ENCODE measurements around the gene MBTPS1. TPM values are rescaled to one million over a fixed set of nuclear protein-coding genes. Genes with fewer than 3 reads are reported as not detected.

The MBTPS1 gene
- total and polyA plus RNA-seq, 10 of the 15 experiments (the other 5 are each of a cell fraction or from before 2014, with no cell fraction given), result 1.3 to 43.9 (median 35.2) TPM

GRCh38 chr16:84033251-84034195 is 83.2 kb downstream of the MBTPS1 start (continued):
- no peak for TF ChIP-seq PAX5 (IDR thresholded peaks at IDR 0.05; ENCODE audit: borderline replicate concordance, low read depth, low read length)
- no peak for TF ChIP-seq BCLAF1 (IDR thresholded peaks at IDR 0.05)

GRCh38 chr16:84032458-84033178 is 84.1 kb downstream of the MBTPS1 start:
- H3K27ac ChIP-seq (ENCODE audit: control insufficient read depth, insufficient read depth), result no peak overlapping the region
- H3K79me2 ChIP-seq (ENCODE audit: control insufficient read depth, insufficient read depth, low read length), result no peaks in the 10 kb centered on the region
- no peak for DNase-seq (ENCODE audit: low read depth, low spot score)
- in situ Hi-C loops (cut with MboI), result no loop called here
- no peak overlapping the region for H3K4me2 ChIP-seq (ENCODE audit: control insufficient read depth, insufficient read depth)
- ChIA-PET RAD21 (ENCODE audit: unreplicated experiment) (no interaction called here), CTCF (no interaction called here), POLR2A (no interaction called here), SMC1A (ENCODE audit: uncharacterized antibody, unreplicated experiment) (no interaction called here)
- FAIRE-seq, result no peak
- 46% methylated on average over 15 of the region's 15 CpGs for WGBS (ENCODE audit: insufficient coverage, insufficient replicate concordance, low lambda C conversion rate, missing lambda C conversion rate)
- no peaks in the 10 kb centered on the region for H3K9me3 ChIP-seq (replicated peaks; ENCODE audit: control insufficient read depth, insufficient read depth, low read length)
- no peaks in the 10 kb centered on the region for H3K36me3 ChIP-seq (ENCODE audit: control insufficient read depth in 2 of 2, insufficient read depth in 2 of 2, low read length in 1 of 2)
- H3K27me3 ChIP-seq (replicated peaks in 1 of 2; ENCODE audit: control insufficient read depth in 2 of 2, insufficient read depth in 2 of 2, low read length in 1 of 2), result no peaks in the 10 kb centered on the region; a peak in 1 of 4 replicates
- no peaks in the 10 kb centered on the region for H4K20me1 ChIP-seq (ENCODE audit: control insufficient read depth, insufficient read depth)
- intact Hi-C loops (cut with micrococcal nuclease; ENCODE audit: unreplicated experiment), result no loop called here
- H3K9ac ChIP-seq (ENCODE audit: control insufficient read depth, insufficient read depth, low read length), result no peak overlapping the region
- no peaks in the 10 kb centered on the region for H3K4me1 ChIP-seq (ENCODE audit: control insufficient read depth, insufficient read depth, low read length)
- no peak overlapping the region for H3K4me3 ChIP-seq
- TF ChIP-seq SREBF1 (IDR thresholded peaks at IDR 0.05; ENCODE audit: low read length), result no peak
- H2AFZ ChIP-seq (ENCODE audit: control insufficient read depth, low read depth, low read length), result no peak overlapping the region
- no peak for ATAC-seq
- no TSS peak for BruUV-seq (replicated peaks)

Data from GM12878 (cell line).